ENCODE results near the gene NR1H4. TPM values are rescaled to one million over a fixed set of nuclear protein-coding genes. Genes with fewer than 3 reads are reported as not detected.

The NR1H4 gene
- total RNA-seq, 2 experiments from 2014 or later = not detected

DNA sequence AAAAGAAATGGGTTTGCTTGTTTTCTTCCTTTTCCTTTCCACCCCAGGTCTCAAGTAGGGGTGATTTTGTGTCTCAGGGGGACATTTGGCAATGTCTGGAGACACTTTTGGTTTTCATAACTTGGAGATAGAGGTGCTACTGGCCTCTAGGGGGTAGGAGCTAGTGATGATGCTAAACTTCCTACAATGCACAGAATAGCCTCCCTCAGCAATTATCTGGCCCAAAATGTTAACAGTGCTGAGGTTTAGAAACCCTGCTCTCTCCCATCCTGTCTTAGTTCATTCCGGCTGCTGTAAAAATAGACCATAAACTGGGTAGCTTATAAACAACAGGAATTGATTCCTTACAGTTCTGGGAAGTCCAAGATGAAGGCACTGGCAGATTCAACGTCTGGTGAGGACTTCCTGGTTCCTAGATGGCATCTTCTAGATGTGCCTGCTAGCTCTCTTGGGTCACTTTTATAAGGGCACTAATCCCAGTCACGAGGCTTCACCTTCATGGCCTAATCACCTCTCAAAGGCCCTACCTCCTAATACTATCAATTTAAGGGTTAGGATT is 92.4 kb downstream of the NR1H4 start:
- Mint-ChIP-seq H3K9me3 (no peaks in the 10 kb centered on the region), H3K36me3 (no peaks in the 10 kb centered on the region), H3K4me3 (no peak overlapping the region), H3K27ac (no peak overlapping the region), H3K27me3 (peaks cover 20% of the 10 kb centered on the region), H3K4me1 (ENCODE audit: low read depth) (no peaks in the 10 kb centered on the region)
- DNase-seq = no peak
- ChIA-PET CTCF (interaction anchor here (1.1 kb wide), 1 partner anchor 299 kb away, joined by 3 read pairs; the partner anchor contains the start of genes DEPDC4 and SCYL2), POLR2A (no interaction called here)
- intact Hi-C loops (cut with micrococcal nuclease) = no loop called here

DNA sequence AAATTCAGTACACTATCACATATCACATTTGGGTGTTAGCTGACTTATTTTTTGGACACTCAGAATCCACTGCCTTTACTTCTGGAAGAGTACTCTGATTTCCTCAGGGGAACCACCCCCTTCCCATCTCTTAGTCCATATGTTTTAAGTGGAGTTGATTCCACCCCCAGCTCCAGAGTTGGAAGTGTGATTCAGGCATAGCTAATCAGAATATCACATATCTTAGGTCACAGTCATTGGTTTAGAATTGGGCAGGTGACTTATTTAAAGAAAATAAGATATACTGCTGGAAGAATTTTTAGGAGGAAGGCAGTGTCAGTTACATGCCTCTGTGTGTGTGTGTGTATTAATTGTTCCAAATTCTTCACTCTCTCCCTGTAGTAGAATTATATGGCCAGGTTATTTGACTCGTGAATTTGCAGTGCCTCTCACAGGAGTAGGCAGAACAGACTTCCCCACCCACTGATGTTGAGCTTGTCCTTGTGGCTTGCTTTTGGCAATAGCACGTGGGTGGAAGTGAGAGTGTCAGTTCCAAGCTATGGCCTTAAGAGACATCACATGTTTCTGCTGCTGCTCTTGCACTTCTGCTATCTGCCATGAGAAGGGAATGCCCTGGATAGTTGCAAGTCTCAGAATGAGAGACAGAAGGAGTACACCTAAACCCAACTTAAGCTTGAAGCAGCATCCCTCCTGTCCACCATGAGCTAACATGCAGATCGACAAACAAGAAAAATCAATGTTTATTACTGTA is 93.4 kb downstream of the NR1H4 start:
- no peaks in the 10 kb centered on the region for H3K9me3 Mint-ChIP-seq
- no peak overlapping the region for H3K4me3 Mint-ChIP-seq
- intact Hi-C loops (cut with micrococcal nuclease) = no loop called here
- peak; percentile 12 for DNase-seq
- no peaks in the 10 kb centered on the region for H3K4me1 Mint-ChIP-seq (ENCODE audit: low read depth)
- ChIA-PET POLR2A (no interaction called here), CTCF (no interaction called here)
- H3K27ac Mint-ChIP-seq = no peak overlapping the region
- peaks cover 17% of the 10 kb centered on the region for H3K27me3 Mint-ChIP-seq
- no peaks in the 10 kb centered on the region for H3K36me3 Mint-ChIP-seq

DNA sequence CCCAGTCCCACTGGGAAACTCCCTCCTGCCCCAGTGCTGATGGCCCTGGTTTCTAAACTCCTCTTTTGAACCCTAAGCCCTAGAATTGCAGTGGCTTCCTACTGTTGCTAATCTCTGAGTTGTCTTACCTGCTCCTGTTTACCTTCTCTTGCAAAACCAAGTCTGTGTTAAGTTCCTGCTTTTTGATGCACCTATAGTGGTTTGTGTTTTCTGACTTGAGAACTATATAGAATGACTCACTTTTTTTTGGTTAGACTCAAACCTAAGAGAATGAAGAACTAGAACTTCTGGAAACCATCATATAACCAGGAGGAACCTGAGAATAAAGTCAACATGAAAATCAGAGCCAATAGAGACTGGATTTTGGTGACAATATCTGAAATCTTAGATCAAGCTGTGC is 94.3 kb downstream of the NR1H4 start:
- intact Hi-C loops (cut with micrococcal nuclease) = no loop called here
- ChIA-PET POLR2A (no interaction called here), CTCF (interaction anchor here (0.7 kb wide), 1 partner anchor 70 kb away, joined by 3 read pairs; no protein-coding TSS in a partner anchor)
- Mint-ChIP-seq H3K27me3 (peaks cover 14% of the 10 kb centered on the region), H3K4me1 (ENCODE audit: low read depth) (no peaks in the 10 kb centered on the region), H3K9me3 (no peaks in the 10 kb centered on the region), H3K36me3 (no peaks in the 10 kb centered on the region), H3K4me3 (no peak overlapping the region), H3K27ac (no peak overlapping the region)
- DNase-seq = no peak

DNA sequence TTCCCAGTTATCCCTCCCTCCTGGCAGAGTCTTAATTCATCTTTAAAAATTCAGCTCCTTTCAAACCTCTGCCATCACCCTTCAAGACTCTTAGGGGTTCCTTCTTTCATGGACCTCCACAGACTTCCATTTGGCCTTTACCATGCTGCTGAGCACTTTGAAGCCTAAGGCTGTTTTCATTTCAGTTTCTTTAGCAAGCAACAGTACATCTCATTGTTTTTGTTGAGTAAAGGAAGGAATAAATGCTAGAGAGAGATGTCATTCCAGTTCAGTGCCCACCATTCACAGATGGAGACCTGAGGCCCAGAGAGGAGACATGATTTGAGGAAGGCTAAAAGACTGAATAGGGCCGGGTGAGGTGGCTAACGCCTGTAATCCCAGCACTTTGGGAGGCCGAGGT is 98.5 kb downstream of the NR1H4 start:
- Mint-ChIP-seq H3K36me3 (no peaks in the 10 kb centered on the region), H3K27ac (no peak overlapping the region), H3K4me1 (ENCODE audit: low read depth) (peaks cover 12% of the 10 kb centered on the region), H3K4me3 (peak overlapping the region; percentile 16), H3K27me3 (peaks cover 21% of the 10 kb centered on the region), H3K9me3 (no peaks in the 10 kb centered on the region)
- POLR2A ChIA-PET = no interaction called here
- CTCF ChIA-PET = no interaction called here
- DNase-seq = no peak
- intact Hi-C loops (cut with micrococcal nuclease) = loop anchor here (10.0 kb wide), 1 partner anchor 427 kb away; the partner anchor contains the start of gene BLTP3B

DNA sequence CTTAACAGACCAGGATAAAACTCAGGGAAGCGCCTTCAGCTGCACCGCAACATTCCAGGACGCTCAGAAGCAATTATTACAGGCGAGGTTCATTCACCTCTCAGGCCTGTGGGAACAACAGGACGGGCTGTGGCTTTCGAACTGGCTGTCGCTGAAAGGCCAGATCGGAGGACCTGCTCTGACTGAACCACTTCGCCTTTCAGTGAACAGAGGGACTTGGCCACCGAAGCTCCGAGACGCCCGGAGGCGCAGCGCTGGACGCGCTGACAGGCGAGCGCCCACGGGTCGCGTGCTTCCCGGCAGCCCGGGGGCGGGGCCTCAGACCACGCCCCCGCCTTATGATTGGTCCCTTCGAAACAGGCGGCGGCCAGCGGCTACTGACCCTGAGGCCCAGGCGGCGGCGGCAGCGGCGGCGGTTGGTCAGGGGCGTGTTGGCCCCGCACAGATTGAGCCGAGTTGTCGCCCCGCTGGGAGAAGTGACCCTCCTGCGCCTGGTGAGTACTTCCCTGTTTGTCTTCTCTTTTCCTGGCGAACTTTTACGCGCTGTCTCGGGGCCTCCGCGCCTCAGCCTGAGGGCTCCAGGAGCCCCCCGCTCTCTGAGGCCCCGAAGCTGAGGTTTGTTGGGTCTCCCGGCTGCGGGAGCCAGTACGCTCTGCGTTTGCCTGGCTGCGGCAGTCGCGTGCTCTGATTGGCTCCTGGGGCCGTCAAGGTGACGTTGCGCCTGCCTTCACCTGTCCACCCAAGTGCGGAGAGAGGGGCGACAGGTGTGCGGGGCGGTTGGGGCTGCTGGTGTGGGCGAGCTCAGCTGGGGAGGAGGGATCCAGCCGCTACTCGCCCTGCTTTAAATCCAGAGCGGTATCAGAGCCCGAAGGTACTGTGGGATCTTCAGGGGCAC is 99.9 kb downstream of the NR1H4 start, which contains the start of gene GAS2L3:
Gene GAS2L3 (plus strand): TSS at position 393 of the 895 bp plus-strand sequence. CDS start 21,221 bp downstream, outside the sequence.
- Mint-ChIP-seq H3K36me3 (no peaks in the 10 kb centered on the region), H3K27me3 (peaks cover 17% of the 10 kb centered on the region), H3K4me3 (peak within 1 kb of the TSS; percentile 90), H3K27ac (no peak within 1 kb of the TSS), H3K4me1 (ENCODE audit: low read depth) (peaks cover 12% of the 10 kb centered on the region), H3K9me3 (no peaks in the 10 kb centered on the region)
- POLR2A ChIA-PET = no interaction called here
- CTCF ChIA-PET = no interaction called here
- peak; percentile 77 for DNase-seq
- intact Hi-C loops (cut with micrococcal nuclease) = loop anchor here (10.0 kb wide), 1 partner anchor 429 kb away; the partner anchor contains the start of gene BLTP3B

DNA sequence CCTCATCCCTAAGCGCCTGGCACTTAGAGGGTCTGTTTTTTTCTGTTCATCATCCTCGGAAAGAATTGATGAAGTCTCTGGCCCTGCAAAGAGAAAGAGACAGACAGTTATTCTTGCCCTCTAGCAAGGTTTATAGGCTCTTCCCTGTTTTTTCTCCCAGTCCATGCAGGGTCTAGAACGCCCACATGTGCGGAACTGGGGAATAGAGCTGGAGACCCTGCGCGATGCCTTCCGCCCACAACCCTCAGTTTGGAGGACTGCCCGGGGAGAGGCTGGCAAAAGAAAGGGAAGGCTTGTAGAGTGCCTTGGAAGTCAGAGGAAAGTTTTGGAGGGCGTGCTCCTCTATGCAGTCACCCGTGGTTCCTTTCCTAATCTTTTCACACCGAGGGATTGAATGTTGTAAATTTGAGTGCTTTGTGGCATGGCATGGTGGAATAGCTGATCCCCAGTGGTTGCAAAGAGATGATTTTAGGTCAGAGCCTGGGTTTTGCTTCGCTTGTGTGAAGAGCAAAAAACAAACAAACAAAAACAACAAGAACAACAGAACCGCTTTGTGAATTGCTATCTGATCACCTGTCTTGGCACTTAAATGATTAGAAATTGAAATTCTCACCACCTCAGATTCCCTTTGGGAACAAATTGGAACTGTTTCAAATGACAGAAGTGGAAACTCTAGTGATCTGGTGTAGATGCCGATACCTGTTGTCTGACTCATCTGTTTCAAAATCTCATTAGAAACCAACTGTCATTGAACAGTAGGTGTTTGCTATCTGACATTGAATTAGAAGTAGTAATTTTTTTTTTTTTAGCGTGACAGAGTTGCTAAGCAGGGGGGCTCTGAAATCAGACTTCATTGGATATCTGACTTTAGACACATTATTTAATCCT is 100.8 kb downstream of the NR1H4 start:
- Mint-ChIP-seq H3K27ac (no peak overlapping the region), H3K4me1 (ENCODE audit: low read depth) (peaks cover 12% of the 10 kb centered on the region), H3K36me3 (no peaks in the 10 kb centered on the region), H3K9me3 (no peaks in the 10 kb centered on the region), H3K27me3 (peaks cover 15% of the 10 kb centered on the region), H3K4me3 (peak overlapping the region; percentile 90)
- intact Hi-C loops (cut with micrococcal nuclease) = loop anchor here (10.0 kb wide), 1 partner anchor 430 kb away; the partner anchor contains the start of gene BLTP3B
- POLR2A ChIA-PET = no interaction called here
- CTCF ChIA-PET = no interaction called here
- DNase-seq = no peak

DNA sequence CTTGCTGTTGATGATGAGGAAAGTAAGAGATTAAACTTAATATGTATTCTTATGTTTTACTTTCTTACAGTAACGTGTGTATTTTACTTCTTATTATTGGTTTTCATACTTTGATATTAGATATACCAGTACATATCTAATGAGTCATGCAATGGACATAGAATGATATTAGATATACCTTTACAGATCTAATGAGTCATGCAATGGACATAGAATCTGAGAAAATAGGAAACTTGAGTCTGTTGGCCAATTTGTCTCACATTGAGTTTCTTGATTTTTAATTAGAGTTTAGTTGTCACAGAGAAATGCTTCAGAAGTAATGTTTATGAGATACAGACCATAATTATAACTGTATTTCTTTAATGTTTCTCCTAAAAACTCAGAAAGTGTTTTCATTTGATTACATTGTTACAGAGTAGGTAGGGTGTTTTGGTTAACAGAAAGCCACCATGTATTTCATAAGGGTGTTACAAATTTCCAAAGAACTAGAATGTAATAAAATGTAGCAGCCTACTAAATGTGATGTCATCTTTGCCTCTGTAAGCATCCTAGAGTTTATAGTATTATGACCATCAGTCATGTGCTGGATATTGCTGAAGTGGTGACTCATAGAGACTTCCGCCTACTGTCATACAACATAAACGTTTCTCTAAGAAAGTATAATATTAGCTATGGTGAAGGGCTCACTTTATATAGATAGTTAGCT is 102.8 kb downstream of the NR1H4 start:
- ChIA-PET CTCF (no interaction called here), POLR2A (no interaction called here)
- intact Hi-C loops (cut with micrococcal nuclease) = loop anchor here (10.0 kb wide), 1 partner anchor 432 kb away; the partner anchor contains the start of gene BLTP3B
- H3K27me3 Mint-ChIP-seq = peaks cover 15% of the 10 kb centered on the region
- no peaks in the 10 kb centered on the region for H3K9me3 Mint-ChIP-seq
- no peak for DNase-seq
- no peak overlapping the region for H3K4me3 Mint-ChIP-seq
- H3K36me3 Mint-ChIP-seq = no peaks in the 10 kb centered on the region
- H3K27ac Mint-ChIP-seq = no peak overlapping the region
- peaks cover 12% of the 10 kb centered on the region for H3K4me1 Mint-ChIP-seq (ENCODE audit: low read depth)

DNA sequence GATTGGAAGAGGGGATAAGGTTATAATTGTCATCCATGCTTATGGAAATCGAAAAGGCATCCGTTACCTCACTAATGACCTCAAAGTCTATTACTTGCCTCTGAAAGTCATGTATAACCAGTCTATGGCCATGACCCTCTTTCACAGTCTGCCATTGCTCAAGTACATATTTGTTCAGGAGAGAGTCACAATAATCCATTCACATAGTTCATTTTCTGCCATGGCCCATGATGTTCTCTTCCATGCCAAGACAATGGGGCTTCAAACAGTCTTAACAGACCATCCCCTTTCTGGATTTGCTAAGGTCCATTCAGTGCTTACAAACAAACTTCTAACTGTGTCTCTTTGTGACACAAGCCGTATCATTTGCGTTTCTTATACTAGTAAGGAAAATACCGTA is 105.3 kb downstream of the NR1H4 start:
- H3K36me3 Mint-ChIP-seq = no peaks in the 10 kb centered on the region
- H3K27ac Mint-ChIP-seq = no peak overlapping the region
- peaks cover 9% of the 10 kb centered on the region for H3K4me1 Mint-ChIP-seq (ENCODE audit: low read depth)
- DNase-seq = no peak
- intact Hi-C loops (cut with micrococcal nuclease) = loop anchor here (10.0 kb wide), 1 partner anchor 434 kb away; the partner anchor contains the start of gene BLTP3B
- no peaks in the 10 kb centered on the region for H3K9me3 Mint-ChIP-seq
- no peak overlapping the region for H3K4me3 Mint-ChIP-seq
- ChIA-PET POLR2A (no interaction called here), CTCF (no interaction called here)
- H3K27me3 Mint-ChIP-seq = peaks cover 18% of the 10 kb centered on the region

DNA sequence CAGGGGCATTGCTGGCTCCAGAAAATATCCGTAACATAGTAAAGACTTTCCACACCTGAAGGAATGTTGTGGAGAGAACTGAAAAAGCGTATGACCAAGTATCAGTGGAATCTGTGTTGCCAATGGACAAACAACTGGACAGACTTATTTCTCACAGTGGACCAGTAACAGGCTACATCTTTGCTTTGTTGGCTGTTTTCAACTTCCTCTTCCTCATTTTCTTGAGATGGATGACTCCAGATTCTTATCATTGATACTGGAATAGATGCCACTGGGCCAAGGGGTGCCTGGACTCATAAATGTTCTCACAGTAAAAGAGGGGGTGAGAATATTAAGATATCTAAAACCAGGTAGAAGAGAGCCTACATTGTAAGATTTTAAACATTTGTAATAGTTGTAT is 106.2 kb downstream of the NR1H4 start:
- Mint-ChIP-seq H3K9me3 (no peaks in the 10 kb centered on the region), H3K4me1 (ENCODE audit: low read depth) (peaks cover under 1% of the 10 kb centered on the region), H3K36me3 (no peaks in the 10 kb centered on the region), H3K4me3 (no peak overlapping the region), H3K27ac (no peak overlapping the region), H3K27me3 (peaks cover 9% of the 10 kb centered on the region)
- intact Hi-C loops (cut with micrococcal nuclease) = loop anchor here (10.0 kb wide), 1 partner anchor 435 kb away; the partner anchor contains the start of gene BLTP3B
- no peak for DNase-seq
- POLR2A ChIA-PET = no interaction called here
- CTCF ChIA-PET = no interaction called here

DNA sequence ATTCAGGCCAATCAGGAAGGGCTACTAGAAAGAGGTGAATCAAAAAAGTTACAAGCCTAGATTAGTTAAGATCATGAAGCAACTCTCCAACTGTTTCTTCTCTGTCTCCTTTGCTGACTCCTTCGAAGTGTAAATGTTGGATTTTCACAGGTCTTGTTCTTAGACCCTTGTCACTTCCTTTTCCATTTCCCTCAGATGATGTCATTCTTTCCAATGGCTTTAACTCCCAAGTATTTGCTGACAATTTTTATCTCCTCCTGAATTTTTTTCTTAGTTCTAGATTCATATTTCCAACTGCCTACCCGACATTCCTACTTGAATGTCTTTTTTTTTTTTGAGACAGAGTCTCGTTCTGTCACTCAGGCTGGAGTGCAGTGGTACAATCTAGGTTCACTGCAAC is 110.6 kb downstream of the NR1H4 start:
- H3K27ac Mint-ChIP-seq = no peak overlapping the region
- ChIA-PET CTCF (no interaction called here), POLR2A (no interaction called here)
- H3K36me3 Mint-ChIP-seq = no peaks in the 10 kb centered on the region
- no peaks in the 10 kb centered on the region for H3K4me1 Mint-ChIP-seq (ENCODE audit: low read depth)
- H3K27me3 Mint-ChIP-seq = peaks cover 12% of the 10 kb centered on the region
- no peak for DNase-seq
- intact Hi-C loops (cut with micrococcal nuclease) = no loop called here
- peaks cover 18% of the 10 kb centered on the region for H3K9me3 Mint-ChIP-seq
- H3K4me3 Mint-ChIP-seq = no peak overlapping the region

DNA sequence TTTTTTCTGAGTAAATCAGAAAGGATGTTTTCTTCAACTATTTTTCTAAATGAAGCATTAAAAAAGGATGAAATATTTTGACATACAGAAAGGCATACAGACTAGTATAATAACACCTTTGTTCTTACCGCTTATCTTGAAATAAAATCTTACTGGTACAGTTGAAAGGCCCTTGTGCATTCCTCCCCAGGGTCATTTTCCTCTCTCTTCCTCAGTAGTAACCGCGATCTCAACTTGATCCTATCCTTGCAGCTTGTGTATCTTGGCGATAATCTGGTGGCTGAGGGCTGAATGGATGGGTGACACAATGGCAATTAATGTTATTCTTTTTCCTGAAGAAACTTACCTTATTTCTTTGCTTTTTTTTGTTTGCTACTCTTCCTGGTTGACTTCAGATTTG is 118.3 kb downstream of the NR1H4 start:
- Mint-ChIP-seq H3K27me3 (no peaks in the 10 kb centered on the region), H3K4me3 (no peak overlapping the region), H3K4me1 (ENCODE audit: low read depth) (no peaks in the 10 kb centered on the region), H3K9me3 (peaks cover 16% of the 10 kb centered on the region), H3K27ac (no peak overlapping the region), H3K36me3 (no peaks in the 10 kb centered on the region)
- ChIA-PET POLR2A (no interaction called here), CTCF (no interaction called here)
- DNase-seq = no peak
- intact Hi-C loops (cut with micrococcal nuclease) = no loop called here
